NB4 (cell line): Measurements from ENCODE around the gene RAB25.

Source experiments
- MYC ChIP-seq: IDR thresholded peaks from 2 replicates; pipeline ENCODE4 v1.6.1; 2011; ENCODE audit warnings: low read depth, low read length
- POLR2A ChIP-seq: IDR thresholded peaks from 2 replicates; pipeline ENCODE4 v1.6.1; 2011; ENCODE audit warnings: mild to moderate bottlenecking; ENCODE audit not compliant: insufficient read length; ENCODE audit errors: extremely low read depth
- TF ChIP-seq, protein P1 (sequence below): IDR thresholded peaks from one replicate; pipeline ENCODE4 v1.5.1; 2012; ENCODE audit warnings: low read depth, low read length
- TF ChIP-seq, protein P2 (sequence below): IDR thresholded peaks from 2 replicates; pipeline ENCODE4 v1.6.1; 2011; ENCODE audit warnings: low read depth, low read length

DNA sequence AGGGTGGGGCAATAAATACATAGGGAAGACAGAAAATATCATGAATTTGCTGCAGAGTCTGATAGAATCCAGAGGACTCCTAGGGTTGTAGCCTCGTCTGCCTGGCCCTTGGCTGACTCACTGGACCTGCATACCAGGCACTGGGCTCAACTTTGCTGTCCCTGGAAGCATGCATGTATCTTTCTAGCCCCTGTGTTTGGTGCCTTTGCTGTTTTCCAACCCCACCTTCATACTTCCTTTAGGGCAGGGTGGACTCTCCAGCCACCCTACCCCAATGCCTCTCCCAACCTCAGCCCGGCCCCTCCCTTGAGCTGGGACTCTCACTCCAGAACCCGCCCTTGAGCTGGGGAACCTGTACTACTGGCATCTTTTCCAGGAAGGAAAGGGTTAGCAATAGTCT, 1.2 kb downstream of the RAB25 start:
- TF ChIP-seq, protein P1, sequence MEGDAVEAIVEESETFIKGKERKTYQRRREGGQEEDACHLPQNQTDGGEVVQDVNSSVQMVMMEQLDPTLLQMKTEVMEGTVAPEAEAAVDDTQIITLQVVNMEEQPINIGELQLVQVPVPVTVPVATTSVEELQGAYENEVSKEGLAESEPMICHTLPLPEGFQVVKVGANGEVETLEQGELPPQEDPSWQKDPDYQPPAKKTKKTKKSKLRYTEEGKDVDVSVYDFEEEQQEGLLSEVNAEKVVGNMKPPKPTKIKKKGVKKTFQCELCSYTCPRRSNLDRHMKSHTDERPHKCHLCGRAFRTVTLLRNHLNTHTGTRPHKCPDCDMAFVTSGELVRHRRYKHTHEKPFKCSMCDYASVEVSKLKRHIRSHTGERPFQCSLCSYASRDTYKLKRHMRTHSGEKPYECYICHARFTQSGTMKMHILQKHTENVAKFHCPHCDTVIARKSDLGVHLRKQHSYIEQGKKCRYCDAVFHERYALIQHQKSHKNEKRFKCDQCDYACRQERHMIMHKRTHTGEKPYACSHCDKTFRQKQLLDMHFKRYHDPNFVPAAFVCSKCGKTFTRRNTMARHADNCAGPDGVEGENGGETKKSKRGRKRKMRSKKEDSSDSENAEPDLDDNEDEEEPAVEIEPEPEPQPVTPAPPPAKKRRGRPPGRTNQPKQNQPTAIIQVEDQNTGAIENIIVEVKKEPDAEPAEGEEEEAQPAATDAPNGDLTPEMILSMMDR, result no peak
- TF ChIP-seq POLR2A (no peak), MYC (no peak)
- TF ChIP-seq, protein P2, sequence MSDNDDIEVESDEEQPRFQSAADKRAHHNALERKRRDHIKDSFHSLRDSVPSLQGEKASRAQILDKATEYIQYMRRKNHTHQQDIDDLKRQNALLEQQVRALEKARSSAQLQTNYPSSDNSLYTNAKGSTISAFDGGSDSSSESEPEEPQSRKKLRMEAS, result no peak
